ENCODE measurements around the gene EIF4G1.
A peak's percentile ranks its signal among the peaks of the same experiment; 100 is the strongest.
"Not testable (repeated sequence)": the region's sequence is repeated elsewhere in the genome, so short reads cannot be mapped to it uniquely, and the experiment has no call there.

The EIF4G1 gene

GRCh38 chr3:184335661-184336546 is 21.5 kb downstream of the EIF4G1 start:
- peak; percentile 75 for DNase-seq (ENCODE audit: low spot score)

- peak; percentile 59 for DNase-seq (ENCODE audit: low spot score)
Measured at GRCh38 chr3:184336547-184337398, 22.4 kb downstream of the EIF4G1 start.

DNA sequence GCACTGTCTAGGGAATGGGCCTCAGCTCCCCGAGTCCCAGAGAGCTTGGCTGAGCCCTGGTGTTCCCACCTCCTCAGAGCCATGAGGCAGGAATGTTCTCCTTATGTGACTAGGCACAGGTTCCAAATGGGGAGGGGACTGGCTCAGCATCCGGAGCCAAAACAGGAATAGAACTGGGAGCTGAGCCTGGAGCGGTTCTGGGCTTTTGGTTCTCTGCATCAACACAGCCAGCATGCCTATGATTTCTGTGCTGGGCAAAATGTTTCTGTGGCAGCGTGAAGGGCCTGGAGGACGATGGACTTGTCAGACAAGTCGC is 23.0 kb downstream of the EIF4G1 start, which contains the start of gene FAM131A:
Gene FAM131A (plus strand): TSS at position 202 of the 316 bp plus-strand sequence. CDS start 31 bp downstream, at position 233.
- no peak for DNase-seq (ENCODE audit: low spot score)

GRCh38 chr3:184337981-184338380 is 23.6 kb downstream of the EIF4G1 start:
- DNase-seq (ENCODE audit: low spot score): no peak

DNA sequence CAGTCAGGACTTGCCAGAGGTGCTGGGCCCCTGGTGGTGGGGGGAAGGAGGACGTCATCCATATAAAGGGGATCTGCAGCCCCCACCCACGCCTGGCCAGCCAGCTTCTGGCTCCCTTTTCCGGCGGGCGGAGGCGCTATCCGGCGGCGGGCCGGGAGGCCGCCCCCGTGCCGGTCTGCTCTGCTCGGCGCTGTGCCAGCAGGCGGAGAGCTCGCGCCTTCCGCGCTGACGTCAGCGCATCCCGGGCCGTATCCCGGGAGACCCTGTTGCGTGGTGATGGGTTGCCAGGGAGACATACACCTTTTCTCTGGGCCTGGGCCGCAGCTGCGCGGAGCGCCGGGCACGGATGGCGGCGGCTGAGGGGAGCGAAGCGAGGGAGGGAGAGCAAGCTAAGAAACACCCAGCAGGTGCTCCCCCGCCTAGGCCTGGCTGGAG is 24.1 kb downstream of the EIF4G1 start:
- DNase-seq (ENCODE audit: low spot score): peak; percentile 44

GRCh38 chr3:184339001-184339400 is 24.6 kb downstream of the EIF4G1 start:
- no peak for DNase-seq (ENCODE audit: low spot score)

DNA sequence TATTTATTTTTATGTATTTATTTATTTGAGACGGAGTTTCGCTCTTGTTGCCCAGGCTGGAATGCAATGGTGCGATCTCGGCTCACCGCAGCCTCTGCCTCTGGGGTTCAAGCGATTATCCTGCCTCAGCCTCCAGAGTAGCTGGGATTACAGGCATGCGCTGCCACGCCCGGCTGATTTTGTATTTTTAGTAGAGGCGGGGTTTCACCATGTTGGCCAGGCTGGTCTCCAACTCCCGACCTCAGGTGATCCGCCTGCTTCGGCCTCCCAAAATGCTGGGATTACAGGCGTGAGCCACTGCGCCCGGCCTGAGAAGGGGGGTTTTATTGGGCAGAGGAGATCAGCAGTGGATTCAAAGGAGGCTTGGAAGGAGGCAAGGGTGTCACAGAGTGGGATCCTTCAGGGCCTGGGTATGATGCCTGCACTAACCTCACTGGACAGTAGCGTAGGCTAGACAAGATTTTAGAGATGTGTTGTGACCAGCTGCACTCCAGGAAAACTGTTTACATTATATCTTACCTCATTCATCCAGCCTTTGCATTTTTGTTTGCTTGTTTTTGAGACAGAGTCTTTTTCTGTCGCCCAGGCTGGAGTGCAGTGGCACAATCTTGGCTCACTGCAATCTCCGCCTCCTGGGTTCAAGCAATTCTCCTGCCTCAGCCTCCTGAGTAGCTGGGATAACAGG is 25.2 kb downstream of the EIF4G1 start:
- DNase-seq (ENCODE audit: low spot score): not testable (repeated sequence)

GRCh38 chr3:184341925-184342324 is 27.5 kb downstream of the EIF4G1 start:
- DNase-seq (ENCODE audit: low spot score): peak; percentile 64

DNA sequence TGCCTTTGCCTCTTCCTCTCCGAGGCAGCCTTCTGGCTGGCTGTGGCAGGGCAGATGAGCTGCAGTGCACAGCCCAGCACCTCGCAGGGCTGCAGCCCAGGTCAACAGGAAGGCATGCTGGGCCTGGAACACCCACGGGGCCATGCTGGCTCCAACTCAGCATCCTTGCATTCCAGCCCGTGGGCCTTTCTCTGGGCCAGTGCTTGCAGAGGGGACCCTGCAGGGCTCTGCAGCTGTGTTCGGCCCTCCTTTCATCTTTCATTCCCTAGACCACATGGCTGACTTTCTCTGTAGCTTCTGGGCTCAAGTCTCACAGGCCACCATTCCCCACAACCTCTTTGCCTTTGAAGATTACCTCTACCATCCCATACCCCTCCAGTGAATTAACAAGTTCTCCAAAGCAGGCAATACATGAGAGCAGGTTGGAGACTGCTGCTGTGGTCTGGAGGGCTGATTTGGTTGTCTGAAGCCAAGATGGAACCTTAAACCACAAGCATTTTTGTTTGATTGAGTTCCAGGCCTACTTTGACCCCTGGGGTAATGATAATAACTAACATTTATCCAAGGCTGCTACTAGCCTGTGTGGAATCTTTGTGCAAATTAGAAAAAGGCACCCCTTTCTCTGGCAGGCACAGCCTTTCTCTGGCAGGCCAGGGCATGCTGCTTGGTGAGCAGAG is 28.9 kb downstream of the EIF4G1 start:
- DNase-seq (ENCODE audit: low spot score): no peak

- no peak for DNase-seq (ENCODE audit: low spot score)
Measured at GRCh38 chr3:184344579-184345316, 30.3 kb downstream of the EIF4G1 start.

DNA sequence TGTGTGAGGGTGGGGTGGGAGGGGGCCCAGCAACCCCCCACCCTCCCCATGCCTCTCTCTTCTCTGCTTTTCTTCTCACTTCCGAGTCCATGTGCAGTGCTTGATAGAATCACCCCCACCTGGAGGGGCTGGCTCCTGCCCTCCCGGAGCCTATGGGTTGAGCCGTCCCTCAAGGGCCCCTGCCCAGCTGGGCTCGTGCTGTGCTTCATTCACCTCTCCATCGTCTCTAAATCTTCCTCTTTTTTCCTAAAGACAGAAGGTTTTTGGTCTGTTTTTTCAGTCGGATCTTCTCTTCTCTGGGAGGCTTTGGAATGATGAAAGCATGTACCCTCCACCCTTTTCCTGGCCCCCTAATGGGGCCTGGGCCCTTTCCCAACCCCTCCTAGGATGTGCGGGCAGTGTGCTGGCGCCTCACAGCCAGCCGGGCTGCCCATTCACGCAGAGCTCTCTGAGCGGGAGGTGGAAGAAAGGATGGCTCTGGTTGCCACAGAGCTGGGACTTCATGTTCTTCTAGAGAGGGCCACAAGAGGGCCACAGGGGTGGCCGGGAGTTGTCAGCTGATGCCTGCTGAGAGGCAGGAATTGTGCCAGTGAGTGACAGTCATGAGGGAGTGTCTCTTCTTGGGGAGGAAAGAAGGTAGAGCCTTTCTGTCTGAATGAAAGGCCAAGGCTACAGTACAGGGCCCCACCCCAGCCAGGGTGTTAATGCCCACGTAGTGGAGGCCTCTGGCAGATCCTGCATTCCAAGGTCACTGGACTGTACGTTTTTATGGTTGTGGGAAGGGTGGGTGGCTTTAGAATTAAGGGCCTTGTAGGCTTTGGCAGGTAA is 31.1 kb downstream of the EIF4G1 start:
- peak; percentile 94 for DNase-seq (ENCODE audit: low spot score)

- DNase-seq (ENCODE audit: low spot score): no peak
Measured at GRCh38 chr3:184346480-184347190, 32.2 kb downstream of the EIF4G1 start.

- DNase-seq (ENCODE audit: low spot score): no peak
Measured at GRCh38 chr3:184347321-184348056, 33.1 kb downstream of the EIF4G1 start.

DNA sequence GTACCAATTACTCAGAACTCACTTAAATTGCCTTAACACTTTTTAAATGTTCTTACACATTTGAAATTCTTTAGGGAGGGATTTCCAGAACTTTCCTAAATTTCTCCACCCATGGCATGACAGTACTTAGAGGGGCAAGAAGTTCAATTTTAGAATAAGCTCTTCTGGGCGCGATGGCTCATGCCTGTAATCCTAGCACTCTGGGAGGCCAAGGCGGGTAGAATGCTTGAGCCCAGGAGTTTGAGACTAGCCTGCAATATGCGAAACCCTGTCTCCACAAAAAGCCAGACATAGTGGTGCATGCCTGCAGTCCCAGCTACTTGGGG is 33.6 kb downstream of the EIF4G1 start:
- no peak for DNase-seq (ENCODE audit: low spot score)

GRCh38 chr3:184349563-184350470 is 35.4 kb downstream of the EIF4G1 start:
- DNase-seq (ENCODE audit: low spot score): no peak

DNA sequence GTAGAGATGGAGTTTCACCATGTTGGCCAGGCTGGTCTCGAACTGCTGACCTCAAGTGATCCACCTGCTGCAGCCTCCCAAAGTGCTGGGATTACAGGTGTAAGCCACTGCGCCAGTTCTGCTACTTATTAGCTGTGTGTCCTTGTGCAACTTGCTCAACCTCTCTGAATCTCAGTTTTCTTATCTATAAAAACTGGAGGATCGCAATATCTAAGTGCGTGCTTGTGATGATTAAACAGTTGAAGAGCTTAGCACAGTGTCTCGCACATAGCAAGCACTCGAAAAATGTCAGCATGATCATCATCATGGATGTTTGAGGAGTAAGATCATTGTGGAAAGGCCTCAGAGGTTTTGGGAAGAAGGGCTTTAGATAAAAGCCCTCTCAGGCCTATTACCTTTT is 36.2 kb downstream of the EIF4G1 start:
- no peak for DNase-seq (ENCODE audit: low spot score)

- no peak for DNase-seq (ENCODE audit: low spot score)
Measured at GRCh38 chr3:184351511-184352148, 37.2 kb downstream of the EIF4G1 start.

Measured in kidney tubule cell (primary cell).